Lung microvascular endothelial cell (primary cell): ENCODE results near the gene LRRC32. TPM values are rescaled to one million over a fixed set of nuclear protein-coding genes. Genes with fewer than 3 reads are reported as not detected.

Experiments used
- DNase-seq, 2 donors: peaks; one replicate each; pipeline versions ENCODE4 v3.0.0 to v3.0.0-alpha.2; 2010; ENCODE audit warnings: low read depth in 2 of 2
- total RNA-seq: library from RNA; depleted of rRNA; stranded (reverse); fragments of >200 nt; gene quantifications from 2 replicates; pipeline ENCODE4 v1.2.1, GENCODE V29; 2014

LRRC32 gene
- total RNA-seq, 1 donor from 2014 or later: 57.1 TPM

GRCh38 chr11:76680518-76681425, 10.2 kb upstream of the LRRC32 start:
- DNase-seq: peak; percentile 79 to 86

- DNase-seq: peak in 1 of 2 donors; percentile 44
Measured at GRCh38 chr11:76678321-76678720, 7.8 kb upstream of the LRRC32 start.

DNA sequence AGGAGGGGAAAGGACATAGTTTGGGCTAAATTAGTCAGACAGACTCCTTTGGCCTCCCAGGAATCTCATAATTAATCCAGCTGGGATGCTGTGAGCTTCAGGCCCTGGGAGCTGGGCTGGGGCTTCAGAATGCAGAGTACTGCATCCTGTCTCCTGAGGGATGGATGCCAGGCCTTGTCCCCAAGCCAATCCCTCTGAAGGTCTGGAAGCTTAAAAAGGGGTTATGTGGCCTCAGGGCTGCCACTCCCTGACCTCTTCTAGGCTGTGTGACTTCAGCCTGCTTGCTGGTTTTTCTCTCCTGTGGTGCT, 6.9 kb upstream of the LRRC32 start:
- no peak for DNase-seq

DNA sequence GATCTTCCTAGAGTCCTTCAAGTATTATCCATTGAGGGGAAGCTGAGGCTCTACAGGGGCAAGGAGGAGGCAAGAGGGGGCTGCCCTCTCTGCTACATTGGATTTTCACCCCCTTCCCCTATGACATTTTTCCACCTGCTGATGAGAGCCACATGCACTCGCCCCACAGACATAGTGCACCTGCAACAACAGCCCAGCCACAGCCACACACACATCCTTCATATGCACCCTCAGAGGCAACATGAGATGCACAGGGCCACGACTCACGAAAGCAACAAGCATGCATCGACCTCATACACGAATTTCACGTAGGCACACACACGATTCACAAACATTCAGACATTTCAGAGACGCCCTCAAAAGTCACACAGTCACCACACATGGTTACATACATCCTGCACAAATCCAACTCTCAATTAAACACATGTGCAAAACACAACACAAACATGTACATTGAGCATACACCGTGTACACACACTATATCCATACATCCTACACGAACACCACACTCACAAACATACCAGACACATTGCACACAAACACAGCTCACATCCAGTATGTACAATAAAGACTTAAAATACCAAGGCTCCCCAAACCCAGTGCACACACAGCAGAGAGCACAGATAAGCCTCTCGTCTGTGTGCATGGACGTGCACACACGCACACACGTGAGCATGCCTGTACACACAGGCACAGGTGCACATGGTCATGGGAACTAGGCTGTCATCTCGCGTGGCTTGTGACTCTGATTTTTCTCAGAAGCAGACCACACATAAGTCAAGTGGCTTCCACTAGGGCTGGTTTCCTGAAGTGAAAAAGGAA, 6.3 kb upstream of the LRRC32 start:
- no peak for DNase-seq

DNA sequence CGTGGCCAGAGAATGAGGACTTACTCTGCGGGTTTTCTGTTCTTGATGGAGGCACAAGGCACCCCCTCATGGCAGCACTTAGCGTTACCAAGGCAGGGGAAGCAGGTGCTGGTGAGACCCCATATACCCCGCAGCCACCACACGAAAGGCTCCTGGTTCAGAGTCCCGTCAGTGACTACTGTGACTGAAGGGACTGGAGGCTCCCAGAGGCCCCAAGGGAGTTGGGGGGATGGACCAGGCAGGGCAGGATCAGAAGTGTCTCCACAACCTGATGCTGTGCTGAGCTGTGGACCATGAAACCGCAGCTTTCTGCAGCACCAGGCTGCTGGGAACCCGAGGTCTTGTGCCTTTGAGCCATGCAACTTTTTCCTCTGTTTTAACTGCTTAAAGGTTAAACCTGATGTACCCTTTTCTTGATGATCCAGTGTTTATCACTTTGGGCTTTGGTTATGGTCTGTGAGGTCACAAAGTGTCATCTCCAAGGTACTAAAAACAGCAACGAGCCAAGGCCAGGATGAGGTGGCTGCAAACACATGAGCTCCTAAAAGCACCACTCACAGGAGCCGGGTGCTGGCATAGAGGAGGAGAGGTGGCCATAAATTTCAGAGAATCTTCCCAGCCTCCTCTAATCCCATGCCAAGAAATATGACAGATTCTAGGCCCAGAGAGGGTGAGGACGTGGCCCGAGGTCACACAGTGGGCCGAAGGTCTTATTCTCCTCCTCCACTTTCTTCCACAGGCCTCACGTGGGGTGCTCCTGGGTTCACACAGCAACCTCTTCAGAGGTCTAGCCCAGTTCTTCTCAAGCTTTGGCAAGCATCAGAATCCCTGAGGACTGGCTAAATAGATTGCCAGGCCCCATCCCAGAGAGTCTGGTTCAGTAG, 4.2 kb upstream of the LRRC32 start:
- DNase-seq: no peak

GRCh38 chr11:76673176-76674142, 2.9 kb upstream of the LRRC32 start:
- DNase-seq: no peak

- peak; percentile 45 to 86 for DNase-seq
Measured at GRCh38 chr11:76672431-76673175, 2.1 kb upstream of the LRRC32 start.

DNA sequence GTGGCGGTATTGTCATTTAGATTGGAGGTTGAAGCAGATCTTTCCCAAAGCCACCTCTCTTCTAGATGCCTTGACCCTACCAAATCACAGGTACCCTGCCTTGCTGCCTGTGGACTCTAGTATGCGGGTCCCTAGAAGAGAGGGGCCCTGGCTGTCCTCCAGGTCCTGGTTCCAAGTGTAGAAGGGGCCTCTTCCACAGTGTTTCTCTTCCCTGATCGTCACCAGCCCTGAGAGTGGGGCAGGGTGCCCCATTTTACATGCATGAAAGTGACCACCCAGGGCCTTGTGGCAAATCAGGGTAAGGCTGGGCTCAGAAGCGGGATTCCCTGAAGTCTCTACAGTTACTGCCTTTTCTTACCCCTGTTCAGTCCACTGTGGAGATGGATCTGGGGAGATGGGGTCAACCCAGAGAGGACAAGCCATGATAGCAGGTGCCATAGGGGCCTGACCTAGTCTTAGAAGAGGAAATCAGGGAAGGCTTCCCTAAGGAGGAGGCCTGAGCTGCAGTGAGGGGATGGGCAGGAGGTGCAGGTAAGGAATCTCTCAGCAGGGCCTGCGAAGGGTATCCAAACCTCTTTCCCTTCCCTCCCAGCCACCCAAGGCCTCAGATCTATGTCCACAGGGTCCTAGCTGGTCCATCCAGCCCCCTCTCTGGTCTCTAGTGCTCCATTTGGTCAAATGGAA, 1.2 kb upstream of the LRRC32 start:
- peak in 1 of 2 donors; percentile 27 for DNase-seq

- no peak for DNase-seq
Measured at GRCh38 chr11:76671237-76671592, 668 bp upstream of the LRRC32 start.

GRCh38 chr11:76669901-76670484, 554 bp downstream of the LRRC32 start:
- DNase-seq: peak; percentile 65 to 86

DNA sequence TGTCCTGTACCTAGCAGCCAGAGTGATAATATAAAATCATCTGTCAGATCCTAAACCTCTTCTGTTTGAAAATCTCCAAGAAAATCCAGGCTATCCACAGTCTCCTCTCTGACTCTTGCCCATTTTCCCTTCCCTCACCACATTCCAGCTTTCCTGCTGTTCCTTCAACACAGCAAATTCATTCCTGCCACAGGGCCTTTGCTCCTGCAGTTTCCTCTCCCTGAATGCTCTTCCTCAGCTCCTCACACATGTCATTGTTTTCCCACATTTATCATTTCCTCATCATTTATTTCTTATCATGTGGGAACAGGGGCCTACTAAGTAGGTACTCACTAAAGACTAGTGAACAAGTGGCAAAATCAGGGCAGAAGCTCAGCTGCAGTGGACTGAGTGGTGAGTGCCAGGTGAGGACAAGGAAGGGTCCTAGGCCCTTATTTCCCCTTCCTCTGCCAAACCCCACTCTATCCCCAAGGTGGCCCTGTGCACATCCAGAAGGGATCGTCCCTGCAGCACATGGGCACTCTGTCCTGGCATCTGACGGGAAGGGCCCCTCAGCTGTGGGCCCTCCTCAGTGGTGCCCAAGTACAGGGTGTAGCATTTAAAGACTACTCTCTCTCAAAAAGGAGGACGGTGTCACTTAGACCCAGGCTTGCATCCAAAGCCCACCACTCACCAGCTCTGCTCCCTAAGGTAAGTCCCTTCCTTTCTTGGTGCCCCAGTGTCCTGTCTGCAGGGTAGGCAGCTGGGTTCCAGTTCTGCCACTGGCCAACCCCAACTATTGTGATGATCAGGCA, 2.0 kb downstream of the LRRC32 start:
- DNase-seq: peak; percentile 60 to 61

GRCh38 chr11:76667856-76668255, 2.7 kb downstream of the LRRC32 start:
- DNase-seq: no peak

DNA sequence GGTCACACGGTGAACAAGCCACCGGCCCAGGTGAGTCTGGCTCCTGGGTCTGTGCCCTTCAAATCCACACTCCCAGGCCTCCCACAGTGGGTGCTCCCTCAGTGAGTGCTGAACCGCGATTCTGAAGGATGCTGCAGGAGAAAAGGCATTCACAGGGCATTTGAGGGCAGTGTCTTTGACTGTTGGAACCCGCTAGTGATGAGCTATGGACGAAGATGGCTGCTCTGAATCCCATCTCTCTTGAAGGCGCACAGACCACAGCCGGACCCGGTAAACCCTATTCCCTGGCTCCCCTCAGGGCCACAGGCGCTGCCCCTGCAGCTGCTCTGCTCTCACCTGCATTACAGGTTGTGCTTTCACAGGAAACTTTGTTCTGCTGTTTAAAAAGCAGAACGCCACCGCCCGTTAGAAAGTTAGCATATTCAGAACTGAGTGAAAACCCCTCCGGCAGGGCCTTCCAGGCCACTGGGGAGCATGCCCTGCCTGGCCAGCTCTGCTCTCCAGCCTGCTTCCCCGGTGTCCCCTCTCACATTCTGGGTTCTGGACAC, 3.2 kb downstream of the LRRC32 start:
- DNase-seq: no peak

- no peak for DNase-seq
Measured at GRCh38 chr11:76666830-76667229, 3.7 kb downstream of the LRRC32 start.

DNA sequence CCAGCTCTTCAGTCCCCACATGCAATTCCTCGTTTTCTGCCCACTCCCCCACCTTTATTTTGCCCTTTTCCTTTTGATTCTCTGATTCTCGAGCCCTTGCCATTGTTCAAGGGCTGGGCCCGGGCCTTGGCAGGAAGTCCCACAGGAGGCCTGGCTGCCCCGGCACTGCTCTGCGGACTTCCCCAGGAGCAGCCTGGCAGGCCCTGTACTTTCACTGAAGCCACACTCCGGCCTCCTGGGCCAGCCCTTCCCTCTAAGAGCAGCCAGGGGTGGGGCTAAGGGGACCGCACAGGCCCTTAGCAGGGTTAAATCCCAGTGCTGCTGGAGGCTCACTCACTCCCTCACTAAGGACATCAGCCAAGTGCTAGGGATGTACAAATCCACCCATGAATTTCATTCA, 4.1 kb downstream of the LRRC32 start:
- peak; percentile 67 to 83 for DNase-seq

DNA sequence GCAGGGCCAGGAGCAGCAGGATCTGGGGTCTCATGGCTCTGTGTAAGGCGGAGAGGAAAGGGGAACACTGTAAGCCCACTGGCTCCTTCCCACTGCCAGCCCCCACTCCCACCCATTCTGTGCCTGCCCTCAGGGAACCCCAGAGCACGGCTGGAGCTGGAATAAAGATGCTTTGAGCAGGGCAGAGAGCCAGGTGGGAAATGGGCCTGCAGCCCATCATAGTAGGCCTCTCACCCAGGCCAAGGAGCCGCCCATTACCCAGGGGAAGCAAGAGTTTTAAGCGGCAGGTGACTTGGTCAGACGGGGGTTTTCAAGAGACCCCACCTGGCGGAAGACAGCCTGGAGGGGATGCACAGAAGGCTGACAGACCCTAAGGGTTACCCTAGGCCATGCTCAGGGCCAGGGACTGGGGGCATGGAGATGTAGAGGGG, 4.6 kb downstream of the LRRC32 start:
- no peak for DNase-seq

DNA sequence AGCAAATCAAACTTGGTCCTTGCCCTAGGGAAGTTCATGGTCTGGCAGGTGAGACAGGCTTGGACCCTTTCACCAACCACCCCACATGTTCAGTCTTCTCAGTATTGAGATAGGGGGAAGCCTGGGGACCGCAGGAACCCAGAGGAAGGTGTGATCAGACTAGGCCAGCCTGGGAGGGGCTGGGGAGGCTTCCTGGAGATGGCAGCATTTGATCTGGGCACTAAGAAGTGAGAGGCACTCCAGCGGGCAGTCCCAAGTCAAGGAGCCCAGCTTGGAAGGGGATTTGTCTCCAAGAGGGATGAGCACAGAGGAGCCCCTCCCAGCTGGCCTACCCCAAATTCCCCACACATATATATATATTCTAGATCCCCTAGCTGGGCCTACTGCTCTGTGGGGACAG, 5.4 kb downstream of the LRRC32 start:
- no peak for DNase-seq
